MV-4-11 (cell line): ENCODE results near the gene PCSK1N.
"Not testable (repeated sequence)": the region's sequence is repeated elsewhere in the genome, so short reads cannot be mapped to it uniquely, and the experiment has no call there.

Source experiments
- DNase-seq: peaks from one replicate; lab custom pipeline; 2025; lab: John Stamatoyannopoulos, UW

The PCSK1N gene

GRCh38 chrX:48835524-48836329 lies at the start of gene PCSK1N:
Gene PCSK1N (minus strand): TSS chrX:48835610. CDS start chrX:48835532, 78 bp downstream.
- no peak for DNase-seq

GRCh38 chrX:48883729-48884128 lies 48.3 kb upstream of the PCSK1N start:
- no peak for DNase-seq

- DNase-seq: peak; percentile 47
These were observed 41.5 kb upstream of the PCSK1N start for GRCh38 chrX:48876944-48877343.

GRCh38 chrX:48872017-48872416 lies 36.6 kb upstream of the PCSK1N start:
- not testable (repeated sequence) for DNase-seq

GRCh38 chrX:48864210-48864609 lies 28.8 kb upstream of the PCSK1N start:
- no peak for DNase-seq

- no peak for DNase-seq
These were observed 19.5 kb upstream of the PCSK1N start for GRCh38 chrX:48854898-48855297.

GRCh38 chrX:48854121-48854804 lies 18.9 kb upstream of the PCSK1N start:
- not testable (repeated sequence) for DNase-seq

- not testable (repeated sequence) for DNase-seq
These were observed 18.1 kb upstream of the PCSK1N start for GRCh38 chrX:48853494-48853893.

GRCh38 chrX:48852857-48853256 lies 17.4 kb upstream of the PCSK1N start:
- DNase-seq: no peak

- DNase-seq: no peak
These were observed 13.4 kb upstream of the PCSK1N start for GRCh38 chrX:48848847-48849246.

GRCh38 chrX:48839686-48840085 lies 4.3 kb upstream of the PCSK1N start:
- DNase-seq: no peak

- DNase-seq: no peak
These were observed 1.1 kb downstream of the PCSK1N start for GRCh38 chrX:48834383-48834709.

GRCh38 chrX:48833542-48834138 lies 1.8 kb downstream of the PCSK1N start:
- no peak for DNase-seq

- no peak for DNase-seq
These were observed 3.5 kb downstream of the PCSK1N start for GRCh38 chrX:48831909-48832291.

- no peak for DNase-seq
These were observed 4.1 kb downstream of the PCSK1N start for GRCh38 chrX:48831136-48831908.

GRCh38 chrX:48829016-48829735 lies 6.2 kb downstream of the PCSK1N start:
- DNase-seq: no peak

GRCh38 chrX:48827654-48827968 lies 7.8 kb downstream of the PCSK1N start:
- no peak for DNase-seq

GRCh38 chrX:48826876-48827653 lies 8.3 kb downstream of the PCSK1N start:
- DNase-seq: no peak

- no peak for DNase-seq
These were observed 9.1 kb downstream of the PCSK1N start, which contains the start of gene ERAS for GRCh38 chrX:48826135-48826875. Gene ERAS (plus strand): TSS chrX:48826513. CDS start chrX:48829124, 2,611 bp downstream.

- DNase-seq: no peak
These were observed 11.3 kb downstream of the PCSK1N start for GRCh38 chrX:48824066-48824465.
